ENCODE data around the gene IGHMBP2. TPM values are rescaled to one million over a fixed set of nuclear protein-coding genes. Genes with fewer than 3 reads are reported as not detected.

Gene IGHMBP2
- total RNA-seq, 1 donor from 2014 or later = 13.2 TPM

DNA sequence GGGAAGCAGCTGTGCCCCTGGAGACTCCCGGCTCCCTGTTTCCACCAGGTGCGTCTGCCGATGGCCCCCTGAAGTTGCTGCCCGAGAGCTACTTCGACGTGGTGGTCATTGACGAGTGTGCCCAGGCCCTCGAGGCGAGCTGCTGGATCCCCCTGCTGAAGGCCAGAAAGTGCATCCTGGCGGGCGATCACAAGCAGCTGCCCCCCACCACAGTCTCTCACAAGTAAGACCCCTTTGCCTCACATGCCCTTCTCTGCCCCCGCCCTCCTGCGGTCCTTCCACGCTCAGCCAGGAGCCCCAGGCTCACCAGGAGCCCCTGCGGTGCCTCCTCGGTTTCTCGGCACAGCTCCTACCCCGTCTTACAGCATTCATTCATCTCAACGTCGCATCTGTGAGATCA is 25.4 kb downstream of the IGHMBP2 start:
- DNase-seq = no peak
- Histone ChIP-seq H3K4me1 (peaks cover 36% of the 10 kb centered on the region), H3K27ac (replicated peaks) (peak overlapping the region; percentile 65), H3K9me3 (replicated peaks) (peaks cover 26% of the 10 kb centered on the region), H3K27me3 (ENCODE audit: low read depth) (no peaks in the 10 kb centered on the region), H3K36me3 (peaks cover 67% of the 10 kb centered on the region), H3K4me3 (no peak overlapping the region)
- TF ChIP-seq, protein P1, sequence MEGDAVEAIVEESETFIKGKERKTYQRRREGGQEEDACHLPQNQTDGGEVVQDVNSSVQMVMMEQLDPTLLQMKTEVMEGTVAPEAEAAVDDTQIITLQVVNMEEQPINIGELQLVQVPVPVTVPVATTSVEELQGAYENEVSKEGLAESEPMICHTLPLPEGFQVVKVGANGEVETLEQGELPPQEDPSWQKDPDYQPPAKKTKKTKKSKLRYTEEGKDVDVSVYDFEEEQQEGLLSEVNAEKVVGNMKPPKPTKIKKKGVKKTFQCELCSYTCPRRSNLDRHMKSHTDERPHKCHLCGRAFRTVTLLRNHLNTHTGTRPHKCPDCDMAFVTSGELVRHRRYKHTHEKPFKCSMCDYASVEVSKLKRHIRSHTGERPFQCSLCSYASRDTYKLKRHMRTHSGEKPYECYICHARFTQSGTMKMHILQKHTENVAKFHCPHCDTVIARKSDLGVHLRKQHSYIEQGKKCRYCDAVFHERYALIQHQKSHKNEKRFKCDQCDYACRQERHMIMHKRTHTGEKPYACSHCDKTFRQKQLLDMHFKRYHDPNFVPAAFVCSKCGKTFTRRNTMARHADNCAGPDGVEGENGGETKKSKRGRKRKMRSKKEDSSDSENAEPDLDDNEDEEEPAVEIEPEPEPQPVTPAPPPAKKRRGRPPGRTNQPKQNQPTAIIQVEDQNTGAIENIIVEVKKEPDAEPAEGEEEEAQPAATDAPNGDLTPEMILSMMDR (IDR thresholded peaks at IDR 0.05; ENCODE audit: borderline replicate concordance) = no peak
- intact Hi-C loops (cut with micrococcal nuclease) = no loop called here

DNA sequence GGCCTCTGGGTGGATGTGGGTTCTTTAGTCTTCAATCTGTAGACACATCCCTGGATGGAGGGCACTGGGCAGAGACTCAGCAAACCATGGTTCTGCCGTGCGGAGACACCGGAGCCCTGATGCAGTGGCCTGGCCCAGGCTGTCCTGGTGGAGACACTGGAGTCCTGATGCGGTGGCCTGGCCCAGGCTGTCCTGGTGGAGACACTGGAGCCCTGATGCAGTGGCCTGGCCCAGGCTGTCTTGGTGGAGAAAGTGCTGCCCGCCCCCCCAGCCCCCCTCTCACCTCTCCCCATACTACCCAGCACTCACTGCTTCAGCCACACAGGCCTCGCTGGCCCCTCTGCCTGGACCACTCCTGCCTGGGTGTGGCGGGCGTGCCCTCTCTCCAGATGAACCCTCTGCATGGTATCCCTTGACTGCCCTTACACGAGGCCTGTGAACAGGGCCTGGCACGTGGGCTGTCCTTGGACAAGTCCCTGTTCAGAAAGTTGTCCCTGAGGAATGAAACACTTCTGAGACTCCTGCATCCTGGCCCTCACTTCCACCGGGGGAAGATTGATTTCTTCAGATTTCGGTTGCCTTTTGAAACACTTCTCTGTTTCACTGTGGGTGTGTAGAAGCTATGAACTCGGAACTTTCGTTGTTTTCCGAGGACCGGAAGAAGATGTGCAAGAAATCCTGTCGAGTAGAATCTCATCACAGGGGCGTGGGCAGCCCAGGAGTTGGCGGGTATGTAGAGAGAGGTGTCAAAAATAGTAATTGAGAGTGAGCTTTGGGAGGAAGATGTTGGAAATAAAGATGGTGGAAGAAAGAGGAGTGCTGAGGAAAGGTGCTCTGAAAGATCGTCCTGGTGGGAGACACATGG is 26.2 kb downstream of the IGHMBP2 start:
- no peak for DNase-seq
- H3K4me1 ChIP-seq = peaks cover 30% of the 10 kb centered on the region
- intact Hi-C loops (cut with micrococcal nuclease) = no loop called here
- H3K27ac ChIP-seq (replicated peaks) = no peak overlapping the region
- no peaks in the 10 kb centered on the region for H3K27me3 ChIP-seq (ENCODE audit: low read depth)
- no peak overlapping the region for H3K4me3 ChIP-seq
- peaks cover 67% of the 10 kb centered on the region for H3K36me3 ChIP-seq
- TF ChIP-seq, protein P1 (IDR thresholded peaks at IDR 0.05; ENCODE audit: borderline replicate concordance) = no peak
- peaks cover 20% of the 10 kb centered on the region for H3K9me3 ChIP-seq (replicated peaks)

DNA sequence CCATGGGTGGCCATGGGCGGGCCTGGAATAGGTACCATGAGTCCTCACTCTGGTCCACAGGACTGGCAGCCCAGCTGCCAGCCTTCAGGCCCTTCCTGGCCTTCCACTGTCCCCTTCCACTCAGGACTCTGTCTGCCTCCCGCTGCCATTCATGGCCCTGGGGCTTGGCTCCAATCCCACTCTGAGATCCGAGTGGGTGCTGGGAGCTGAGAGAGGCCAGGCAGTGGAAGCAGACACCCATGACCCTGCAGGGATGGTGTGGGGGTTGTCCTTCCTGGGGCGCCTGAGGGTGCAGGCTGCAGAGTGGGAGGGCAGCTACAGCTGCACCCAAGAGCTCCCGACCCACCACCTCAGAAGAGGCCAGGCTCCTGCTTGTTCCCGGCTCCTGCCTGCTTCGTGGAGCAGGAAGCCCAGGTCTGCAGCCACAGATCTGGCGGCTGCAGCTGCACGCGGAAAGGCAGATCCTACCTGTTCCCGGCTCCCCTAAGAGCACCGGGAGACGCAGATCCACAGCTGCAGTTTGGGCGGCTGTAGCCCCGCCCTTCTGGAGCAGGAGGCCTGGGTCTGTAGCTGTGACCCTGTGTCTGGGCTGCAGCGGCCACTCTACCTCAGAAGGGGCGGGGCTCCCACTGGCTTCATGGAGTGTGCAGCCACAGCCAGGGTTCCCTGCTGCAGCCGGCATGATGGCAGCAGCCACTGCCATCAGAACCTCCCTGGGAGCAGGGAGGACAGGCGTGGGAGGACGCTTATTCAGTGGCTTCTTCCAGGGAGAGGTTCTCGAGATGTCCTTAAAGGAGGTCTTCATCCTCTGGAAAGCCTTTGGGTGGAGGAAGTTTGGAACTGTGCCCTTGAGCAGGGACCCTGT is 27.5 kb downstream of the IGHMBP2 start:
- no peaks in the 10 kb centered on the region for H3K27me3 ChIP-seq (ENCODE audit: low read depth)
- no peak overlapping the region for H3K27ac ChIP-seq (replicated peaks)
- DNase-seq = no peak
- intact Hi-C loops (cut with micrococcal nuclease) = no loop called here
- H3K4me1 ChIP-seq = peaks cover 30% of the 10 kb centered on the region
- TF ChIP-seq, protein P1 (IDR thresholded peaks at IDR 0.05; ENCODE audit: borderline replicate concordance) = no peak
- H3K9me3 ChIP-seq (replicated peaks) = peaks cover 7% of the 10 kb centered on the region
- peaks cover 67% of the 10 kb centered on the region for H3K36me3 ChIP-seq
- no peak overlapping the region for H3K4me3 ChIP-seq

DNA sequence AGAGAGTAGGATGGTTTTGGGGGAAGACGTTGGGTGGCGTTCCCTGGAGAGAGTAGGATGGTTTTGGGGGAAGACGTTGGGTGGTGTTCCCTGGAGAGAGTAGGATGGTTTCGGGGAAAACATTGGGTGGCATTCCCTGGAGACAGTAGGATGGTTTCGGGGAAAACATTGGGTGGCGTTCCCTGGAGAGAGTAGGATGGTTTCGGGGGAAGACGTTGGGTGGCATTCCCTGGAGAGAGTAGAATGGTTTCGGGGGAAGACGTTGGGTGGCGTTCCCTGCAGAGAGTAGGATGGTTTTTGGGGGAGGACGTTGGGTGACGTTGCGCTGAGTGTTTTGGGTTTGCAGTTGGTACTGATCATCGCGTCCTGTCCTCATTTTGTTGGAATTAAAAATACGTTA is 28.2 kb downstream of the IGHMBP2 start:
- no peaks in the 10 kb centered on the region for H3K27me3 ChIP-seq (ENCODE audit: low read depth)
- H3K4me3 ChIP-seq = no peak overlapping the region
- peaks cover 69% of the 10 kb centered on the region for H3K36me3 ChIP-seq
- no peak overlapping the region for H3K27ac ChIP-seq (replicated peaks)
- peaks cover 27% of the 10 kb centered on the region for H3K4me1 ChIP-seq
- no peak for DNase-seq
- peaks cover under 1% of the 10 kb centered on the region for H3K9me3 ChIP-seq (replicated peaks)
- intact Hi-C loops (cut with micrococcal nuclease) = no loop called here
- TF ChIP-seq, protein P1 (IDR thresholded peaks at IDR 0.05; ENCODE audit: borderline replicate concordance) = no peak

DNA sequence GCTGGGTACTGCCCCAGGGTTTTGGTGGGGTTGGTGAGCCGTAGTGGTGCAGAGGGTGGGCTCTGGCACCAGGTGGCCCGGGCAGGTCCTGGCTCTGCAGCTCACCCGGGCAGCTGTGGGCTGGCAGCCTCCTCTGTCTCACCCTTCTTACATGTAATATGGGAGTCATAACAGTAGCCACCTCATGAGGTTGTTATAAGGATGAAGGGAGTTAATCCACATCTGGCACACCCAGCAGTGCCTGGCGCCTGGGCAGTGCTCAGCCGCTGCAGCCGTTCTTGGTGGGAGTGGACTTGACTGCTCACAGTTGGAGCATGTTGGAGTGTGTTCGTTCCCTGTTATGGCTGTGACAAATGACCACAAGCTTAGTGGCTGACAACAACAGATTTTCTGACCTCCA is 28.7 kb downstream of the IGHMBP2 start:
- no peak for DNase-seq
- Histone ChIP-seq H3K27ac (replicated peaks) (no peak overlapping the region), H3K27me3 (ENCODE audit: low read depth) (no peaks in the 10 kb centered on the region), H3K4me3 (no peak overlapping the region), H3K4me1 (peaks cover 23% of the 10 kb centered on the region), H3K9me3 (replicated peaks) (no peaks in the 10 kb centered on the region), H3K36me3 (peaks cover 70% of the 10 kb centered on the region)
- intact Hi-C loops (cut with micrococcal nuclease) = no loop called here
- TF ChIP-seq, protein P1 (IDR thresholded peaks at IDR 0.05; ENCODE audit: borderline replicate concordance) = no peak

Data from left ventricle myocardium inferior (tissue), 1 donor.